Activated CD4-positive, alpha-beta T cell treated with anti-CD3 and anti-CD28 coated beads, Interleukin-2, amount 10 ng/mL, durations not matched to agents 24 days and 14 days (primary cell): ENCODE data around the gene CFAP251. TPM values are rescaled to one million over a fixed set of nuclear protein-coding genes. Genes with fewer than 3 reads are reported as not detected.
"Not testable (repeated sequence)": the region's sequence is repeated elsewhere in the genome, so short reads cannot be mapped to it uniquely, and the experiment has no call there.

Experiments used
- DNase-seq: peaks from one replicate; pipeline ENCODE4 v3.0.0; 2022
- H3K27ac Mint-ChIP-seq: one replicate; pipeline ENCODE4 v1.8.0; 2022; ENCODE audit warnings: mild to moderate bottlenecking, mixed read lengths
- H3K27me3 Mint-ChIP-seq: one replicate; pipeline ENCODE4 v1.8.0; 2022; ENCODE audit warnings: mixed read lengths
- H3K36me3 Mint-ChIP-seq: one replicate; pipeline ENCODE4 v1.8.0; 2022; ENCODE audit warnings: low read depth, mild to moderate bottlenecking, mixed read lengths
- H3K4me1 Mint-ChIP-seq: one replicate; pipeline ENCODE4 v1.8.0; 2021; ENCODE audit warnings: mixed read lengths
- H3K4me3 Mint-ChIP-seq: one replicate; pipeline ENCODE4 v1.8.0; 2022; ENCODE audit warnings: mild to moderate bottlenecking, moderate library complexity, mixed read lengths
- H3K9me3 Mint-ChIP-seq: one replicate; pipeline ENCODE4 v1.8.0; 2021; ENCODE audit warnings: mixed read lengths
- intact Hi-C: fragments of 100-400 bp; cut with micrococcal nuclease; formaldehyde crosslinking; loops from one replicate; pipeline ENCODE4 v1.15.1; 2023
- total RNA-seq: library from RNA; stranded (reverse); gene quantifications from 2 replicates; pipeline ENCODE4 v1.2.3, GENCODE V29; 2022

Gene CFAP251
- total RNA-seq, 1 donor from 2014 or later: 1.1 TPM

- no peak for DNase-seq
- H3K9me3 Mint-ChIP-seq: no peaks in the 10 kb centered on the region
- intact Hi-C loops: no loop called here
- no peaks in the 10 kb centered on the region for H3K36me3 Mint-ChIP-seq
- peaks cover 3% of the 10 kb centered on the region for H3K27me3 Mint-ChIP-seq
- no peak overlapping the region for H3K4me3 Mint-ChIP-seq
- H3K4me1 Mint-ChIP-seq: peaks cover 5% of the 10 kb centered on the region
- no peak overlapping the region for H3K27ac Mint-ChIP-seq
Measured at GRCh38 chr12:121986489-121987245, 68.3 kb downstream of the CFAP251 start.

- H3K27ac Mint-ChIP-seq, H3K9me3 Mint-ChIP-seq, intact Hi-C loops, H3K27me3 Mint-ChIP-seq, H3K4me3 Mint-ChIP-seq, H3K4me1 Mint-ChIP-seq, DNase-seq, H3K36me3 Mint-ChIP-seq: not testable (repeated sequence)
Measured at GRCh38 chr12:121988519-121988918, 70.1 kb downstream of the CFAP251 start.

- no peak for DNase-seq
- Mint-ChIP-seq H3K4me1 (peaks cover 10% of the 10 kb centered on the region), H3K9me3 (no peaks in the 10 kb centered on the region), H3K27ac (no peak overlapping the region), H3K27me3 (no peaks in the 10 kb centered on the region), H3K4me3 (no peak overlapping the region), H3K36me3 (no peaks in the 10 kb centered on the region)
- intact Hi-C loops: no loop called here
Measured at GRCh38 chr12:121989276-121990113, 71.1 kb downstream of the CFAP251 start.

- Mint-ChIP-seq H3K4me1 (peaks cover 10% of the 10 kb centered on the region), H3K4me3 (no peak overlapping the region), H3K27me3 (no peaks in the 10 kb centered on the region), H3K36me3 (no peaks in the 10 kb centered on the region), H3K27ac (no peak overlapping the region), H3K9me3 (no peaks in the 10 kb centered on the region)
- DNase-seq: no peak
- intact Hi-C loops: no loop called here
Measured at GRCh38 chr12:121990114-121990647, 71.8 kb downstream of the CFAP251 start.

- Mint-ChIP-seq H3K27me3 (peaks cover 6% of the 10 kb centered on the region), H3K36me3 (no peaks in the 10 kb centered on the region), H3K4me1 (peaks cover 10% of the 10 kb centered on the region), H3K9me3 (no peaks in the 10 kb centered on the region), H3K27ac (no peak overlapping the region), H3K4me3 (no peak overlapping the region)
- no peak for DNase-seq
- intact Hi-C loops: no loop called here
Measured at GRCh38 chr12:121990692-121991603, 72.6 kb downstream of the CFAP251 start.

GRCh38 chr12:121992059-121992879, 73.9 kb downstream of the CFAP251 start:
- Mint-ChIP-seq H3K4me1 (peaks cover 10% of the 10 kb centered on the region), H3K36me3 (no peaks in the 10 kb centered on the region), H3K27me3 (peaks cover 12% of the 10 kb centered on the region), H3K27ac (peak overlapping the region; percentile 88), H3K9me3 (no peaks in the 10 kb centered on the region), H3K4me3 (peak overlapping the region; percentile 64)
- intact Hi-C loops: no loop called here
- peak; percentile 84 for DNase-seq

- H3K4me1 Mint-ChIP-seq: peaks cover 8% of the 10 kb centered on the region
- H3K9me3 Mint-ChIP-seq: no peaks in the 10 kb centered on the region
- H3K4me3 Mint-ChIP-seq: no peak overlapping the region
- H3K36me3 Mint-ChIP-seq: no peaks in the 10 kb centered on the region
- no peak overlapping the region for H3K27ac Mint-ChIP-seq
- peaks cover 12% of the 10 kb centered on the region for H3K27me3 Mint-ChIP-seq
- DNase-seq: no peak
- intact Hi-C loops: no loop called here
Measured at GRCh38 chr12:121996050-121996944, 77.9 kb downstream of the CFAP251 start.

- Mint-ChIP-seq H3K27ac (no peak overlapping the region), H3K36me3 (no peaks in the 10 kb centered on the region), H3K4me3 (no peak overlapping the region)
Measured at GRCh38 chr12:121996945-121997612, 78.7 kb downstream of the CFAP251 start.

GRCh38 chr12:122001466-122002209, 83.2 kb downstream of the CFAP251 start:
- no peaks in the 10 kb centered on the region for H3K36me3 Mint-ChIP-seq
- H3K4me3 Mint-ChIP-seq: no peak overlapping the region
- peaks cover 17% of the 10 kb centered on the region for H3K27me3 Mint-ChIP-seq
- intact Hi-C loops: no loop called here
- no peak overlapping the region for H3K27ac Mint-ChIP-seq
- H3K4me1 Mint-ChIP-seq: peaks cover 5% of the 10 kb centered on the region
- no peak for DNase-seq
- H3K9me3 Mint-ChIP-seq: no peaks in the 10 kb centered on the region

More at GRCh38 chr12:121996945-121997612, 78.7 kb downstream of the CFAP251 start:
- peaks cover under 1% of the 10 kb centered on the region for H3K4me1 Mint-ChIP-seq
- H3K27me3 Mint-ChIP-seq: peaks cover 14% of the 10 kb centered on the region
- H3K9me3 Mint-ChIP-seq: no peaks in the 10 kb centered on the region
- intact Hi-C loops: no loop called here
- no peak for DNase-seq

GRCh38 chr12:122003651-122004611, 85.5 kb downstream of the CFAP251 start:
- Mint-ChIP-seq H3K4me1 (peaks cover 10% of the 10 kb centered on the region), H3K27ac (no peak overlapping the region), H3K9me3 (no peaks in the 10 kb centered on the region), H3K36me3 (no peaks in the 10 kb centered on the region), H3K4me3 (no peak overlapping the region), H3K27me3 (peaks cover 17% of the 10 kb centered on the region)
- intact Hi-C loops: no loop called here
- DNase-seq: no peak
